ENCODE results near the gene NAGK.

DNA sequence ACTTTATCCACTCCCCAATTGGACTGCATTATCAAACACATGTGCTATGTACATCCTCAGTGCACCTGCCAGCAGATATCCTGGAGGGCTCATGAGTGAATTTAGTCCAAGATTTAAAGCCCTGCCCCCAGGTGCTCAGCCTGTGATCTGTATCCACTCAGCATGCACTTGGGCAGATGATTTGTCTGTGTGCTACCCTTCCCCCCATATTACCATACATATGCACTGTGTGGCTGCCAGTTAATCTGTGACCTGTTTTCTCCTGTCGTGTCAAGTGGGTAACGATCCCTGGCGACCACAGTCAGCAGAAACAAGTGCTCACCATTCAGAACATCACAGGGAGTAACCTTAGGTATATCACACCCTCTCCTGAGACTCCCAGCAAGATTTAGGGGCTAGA lies 10.2 kb downstream of the NAGK start:
- TF ChIP-seq, protein P1, sequence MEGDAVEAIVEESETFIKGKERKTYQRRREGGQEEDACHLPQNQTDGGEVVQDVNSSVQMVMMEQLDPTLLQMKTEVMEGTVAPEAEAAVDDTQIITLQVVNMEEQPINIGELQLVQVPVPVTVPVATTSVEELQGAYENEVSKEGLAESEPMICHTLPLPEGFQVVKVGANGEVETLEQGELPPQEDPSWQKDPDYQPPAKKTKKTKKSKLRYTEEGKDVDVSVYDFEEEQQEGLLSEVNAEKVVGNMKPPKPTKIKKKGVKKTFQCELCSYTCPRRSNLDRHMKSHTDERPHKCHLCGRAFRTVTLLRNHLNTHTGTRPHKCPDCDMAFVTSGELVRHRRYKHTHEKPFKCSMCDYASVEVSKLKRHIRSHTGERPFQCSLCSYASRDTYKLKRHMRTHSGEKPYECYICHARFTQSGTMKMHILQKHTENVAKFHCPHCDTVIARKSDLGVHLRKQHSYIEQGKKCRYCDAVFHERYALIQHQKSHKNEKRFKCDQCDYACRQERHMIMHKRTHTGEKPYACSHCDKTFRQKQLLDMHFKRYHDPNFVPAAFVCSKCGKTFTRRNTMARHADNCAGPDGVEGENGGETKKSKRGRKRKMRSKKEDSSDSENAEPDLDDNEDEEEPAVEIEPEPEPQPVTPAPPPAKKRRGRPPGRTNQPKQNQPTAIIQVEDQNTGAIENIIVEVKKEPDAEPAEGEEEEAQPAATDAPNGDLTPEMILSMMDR (IDR thresholded peaks at IDR 0.05): no peak
- TF ChIP-seq POLR2A (IDR thresholded peaks at IDR 0.05): no peak

All from prostate gland (tissue), 2 donors.